Fibroblast of lung (primary cell): ENCODE measurements around the gene BLACAT1. TPM values are rescaled to one million over a fixed set of nuclear protein-coding genes. Genes with fewer than 3 reads are reported as not detected.

Experiments used
- DNase-seq, 2 donors: peaks; one replicate each; pipeline versions ENCODE4 v3.0.0 to v3.0.0-alpha.2; 2010; ENCODE audit warnings: low read depth in 2 of 2
- H2AFZ ChIP-seq: 2 replicates; pipeline ENCODE4 v1.5.1; 2012; ENCODE audit warnings: low read length, control low read depth, inconsistent platforms
- H3K27ac ChIP-seq: 2 replicates; pipeline ENCODE4 v1.5.1; 2011; ENCODE audit warnings: low read length, control low read depth; ENCODE audit not compliant: insufficient read depth
- H3K27me3 ChIP-seq: 2 replicates; pipeline ENCODE4 v1.5.1; 2011; ENCODE audit warnings: mild to moderate bottlenecking, low read length; ENCODE audit not compliant: control insufficient read depth, insufficient read depth
- H3K36me3 ChIP-seq: 2 replicates; pipeline ENCODE4 v1.5.1; 2011; ENCODE audit warnings: low read length; ENCODE audit not compliant: control insufficient read depth, insufficient read depth
- H3K4me1 ChIP-seq: 2 replicates; pipeline ENCODE4 v1.5.1; 2011; ENCODE audit warnings: low read length; ENCODE audit not compliant: control insufficient read depth, insufficient read depth; ENCODE audit errors: extremely low read depth
- H3K4me2 ChIP-seq: 2 replicates; pipeline ENCODE4 v1.5.1; 2011; ENCODE audit warnings: low read length, control low read depth; ENCODE audit not compliant: insufficient read depth; ENCODE audit errors: extremely low read depth
- H3K4me3 ChIP-seq, 4 experiments: fragments of 200-600 bp in 1 of 4; sonication (generic) in 1 of 4; replicated peaks in 1 of 4; 2 replicates each; pipeline ENCODE4 v1.5.1; 2011 to 2016; ENCODE audit warnings: low read length in 4 of 4, low read depth in 3 of 4, mild to moderate bottlenecking in 3 of 4, control low read depth in 2 of 4, inconsistent platforms in 1 of 4, mixed read lengths in 1 of 4; ENCODE audit not compliant: insufficient read depth in 1 of 4; ENCODE audit errors: control extremely low read depth in 1 of 4
- H3K79me2 ChIP-seq: 2 replicates; pipeline ENCODE4 v1.5.1; 2012; ENCODE audit warnings: mild to moderate bottlenecking, low read length, inconsistent platforms; ENCODE audit not compliant: control insufficient read depth, insufficient read depth
- H3K9ac ChIP-seq: 2 replicates; pipeline ENCODE4 v1.5.1; 2011; ENCODE audit warnings: mild to moderate bottlenecking, low read length, control low read depth; ENCODE audit not compliant: insufficient read depth
- H3K9me3 ChIP-seq: 2 replicates; pipeline ENCODE4 v1.5.1; 2012; ENCODE audit warnings: low read depth, low read length; ENCODE audit not compliant: control insufficient read depth, insufficient read depth
- H4K20me1 ChIP-seq: 2 replicates; pipeline ENCODE4 v1.5.1; 2011; ENCODE audit warnings: low read length; ENCODE audit not compliant: control insufficient read depth, insufficient read depth; ENCODE audit errors: extremely low read depth
- CTCF ChIP-seq, 2 donors: IDR thresholded peaks in 1 of 2; conservative IDR thresholded peaks in 1 of 2; 1 replicate in 1 of 2; 2 replicates in 1 of 2; pipeline ENCODE4 v1.5.1; 2011 to 2012; ENCODE audit warnings: low read length in 2 of 2, control low read depth in 1 of 2, inconsistent platforms in 1 of 2, low read depth in 1 of 2, mild to moderate bottlenecking in 1 of 2
- EZH2 ChIP-seq: IDR thresholded peaks from 2 replicates; pipeline ENCODE4 v1.5.1; 2012; ENCODE audit warnings: low read length, control low read depth, mild to moderate bottlenecking; ENCODE audit errors: missing control alignments
- polyA plus RNA-seq, 2 donors: library from polyadenylated mRNA; depleted of rRNA in 1 of 2; stranded (reverse) in 1 of 2; unstranded in 1 of 2; fragments of >200 nt; gene quantifications; 2 replicates each; pipeline ENCODE4 v1.2.1, GENCODE V29; 2011 to 2012; ENCODE audit warnings: missing spikeins in 1 of 2
- total RNA-seq: library from RNA; depleted of rRNA; stranded (reverse); fragments of >200 nt; gene quantifications from 2 replicates; pipeline ENCODE4 v1.2.1, GENCODE V29; 2014

The BLACAT1 gene
- total and polyA plus RNA-seq, 2 donors (not counting 1 experiment from before 2014, with no cell fraction given) = not detected

GRCh38 chr1:205495237-205495823, 39.5 kb upstream of the BLACAT1 start:
- DNase-seq = no peak
- TF ChIP-seq EZH2 = no peak
- no peak for TF ChIP-seq CTCF (conservative IDR thresholded peaks at IDR 0.05 in 1 of 2, IDR thresholded peaks at IDR 0.05 in 1 of 2; ENCODE audit: low read depth in 1 of 2, low read length in 2 of 2)
- no peak overlapping the region for H3K4me3 ChIP-seq
- no peaks in the 10 kb centered on the region for H4K20me1 ChIP-seq
- H3K36me3 ChIP-seq = no peaks in the 10 kb centered on the region
- H3K27me3 ChIP-seq = peaks cover 5% of the 10 kb centered on the region
- no peak overlapping the region for H3K9ac ChIP-seq
- H3K79me2 ChIP-seq = no peaks in the 10 kb centered on the region
- H3K4me1 ChIP-seq = peaks cover 8% of the 10 kb centered on the region
- no peak overlapping the region for H3K27ac ChIP-seq
- H3K9me3 ChIP-seq = no peaks in the 10 kb centered on the region
- H2AFZ ChIP-seq = no peak overlapping the region
- H3K4me2 ChIP-seq = no peak overlapping the region

- Histone ChIP-seq H3K9ac (no peak overlapping the region), H3K36me3 (no peaks in the 10 kb centered on the region), H4K20me1 (no peaks in the 10 kb centered on the region), H3K4me2 (no peak overlapping the region), H3K4me1 (peaks cover 8% of the 10 kb centered on the region), H3K27me3 (peaks cover 11% of the 10 kb centered on the region), H3K27ac (no peak overlapping the region), H3K79me2 (no peaks in the 10 kb centered on the region), H2AFZ (no peak overlapping the region), H3K4me3 (no peak overlapping the region), H3K9me3 (no peaks in the 10 kb centered on the region)
- DNase-seq = no peak
- TF ChIP-seq EZH2 (no peak), CTCF (conservative IDR thresholded peaks at IDR 0.05 in 1 of 2, IDR thresholded peaks at IDR 0.05 in 1 of 2; ENCODE audit: low read depth in 1 of 2, low read length in 2 of 2) (no peak)
Observed at GRCh38 chr1:205494115-205494514, 38.3 kb upstream of the BLACAT1 start.

GRCh38 chr1:205493241-205494085, 37.6 kb upstream of the BLACAT1 start:
- H4K20me1 ChIP-seq = no peaks in the 10 kb centered on the region
- H3K4me1 ChIP-seq = peaks cover 8% of the 10 kb centered on the region
- no peak overlapping the region for H3K9ac ChIP-seq
- H3K27me3 ChIP-seq = peaks cover 11% of the 10 kb centered on the region
- no peak overlapping the region for H2AFZ ChIP-seq
- no peak overlapping the region for H3K27ac ChIP-seq
- DNase-seq = peak; percentile 83 to 90
- no peaks in the 10 kb centered on the region for H3K36me3 ChIP-seq
- H3K9me3 ChIP-seq = no peaks in the 10 kb centered on the region
- no peak overlapping the region for H3K4me2 ChIP-seq
- no peaks in the 10 kb centered on the region for H3K79me2 ChIP-seq
- TF ChIP-seq EZH2 (no peak), CTCF (conservative IDR thresholded peaks at IDR 0.05 in 1 of 2, IDR thresholded peaks at IDR 0.05 in 1 of 2; ENCODE audit: low read depth in 1 of 2, low read length in 2 of 2) (no peak)
- H3K4me3 ChIP-seq = no peak overlapping the region
